Chondrocyte (in vitro differentiated cells): ENCODE measurements around the gene PKD1. TPM values are rescaled to one million over a fixed set of nuclear protein-coding genes. Genes with fewer than 3 reads are reported as not detected.

ENCODE experiments used
- DNase-seq: peaks from one replicate; pipeline ENCODE4 v3.0.0; 2021; ENCODE audit warnings: mixed read lengths, low spot score
- H3K27ac Mint-ChIP-seq: one replicate; pipeline ENCODE4 v1.8.0; 2021; ENCODE audit warnings: mild to moderate bottlenecking, moderate library complexity, mixed read lengths; ENCODE audit not compliant: unreplicated experiment
- H3K27me3 Mint-ChIP-seq: 2 replicates; pipeline ENCODE4 v1.8.0; 2021; ENCODE audit warnings: low read depth, mixed read lengths
- H3K36me3 Mint-ChIP-seq: 2 replicates; pipeline ENCODE4 v1.8.0; 2021; ENCODE audit warnings: low read depth, mixed read lengths
- H3K4me1 Mint-ChIP-seq: 2 replicates; pipeline ENCODE4 v1.8.0; 2021; ENCODE audit warnings: low read depth, mild to moderate bottlenecking, mixed read lengths
- H3K4me3 Mint-ChIP-seq: one replicate; pipeline ENCODE4 v1.8.0; 2021; ENCODE audit warnings: mild to moderate bottlenecking, moderate library complexity, mixed read lengths; ENCODE audit not compliant: unreplicated experiment
- H3K9me3 Mint-ChIP-seq: 2 replicates; pipeline ENCODE4 v1.8.0; 2021; ENCODE audit warnings: low read depth, mixed read lengths
- total RNA-seq: library from RNA; stranded (reverse); gene quantifications from 3 replicates; pipeline ENCODE4 v1.2.1, GENCODE V29; 2021
- TF ChIP-seq, protein P1 (sequence below): fragments of 200-600 bp; sonication (generic); IDR thresholded peaks from 2 replicates; pipeline ENCODE4 v1.5.0; 2021; ENCODE audit warnings: antibody characterized with exemption, mild to moderate bottlenecking, moderate library complexity

Gene PKD1
- total RNA-seq, 1 donor from 2014 or later = 230 TPM

DNA sequence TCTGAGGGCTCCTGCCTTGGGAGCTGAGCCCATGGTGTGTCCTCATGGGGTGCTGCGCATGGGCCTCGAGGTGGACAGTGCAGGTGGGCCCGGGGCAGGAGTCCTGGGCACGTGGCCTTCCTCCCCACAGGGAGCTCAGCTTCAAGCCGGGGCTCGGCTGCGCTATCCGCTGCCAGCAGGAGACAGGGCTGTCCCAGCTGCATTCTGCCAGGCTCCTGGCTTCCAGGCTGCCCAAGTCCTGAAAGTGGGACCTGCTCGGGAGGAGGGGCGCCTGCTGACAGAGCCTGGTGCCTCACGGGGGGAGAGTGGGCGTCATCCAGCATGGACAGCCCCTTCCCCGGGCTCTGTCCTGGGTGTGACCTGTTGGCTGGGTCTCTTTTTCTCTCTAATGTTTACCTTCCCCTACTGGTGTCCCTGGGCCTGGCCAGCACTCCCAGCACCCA lies 27.0 kb upstream of the PKD1 start:
- H3K27me3 Mint-ChIP-seq = no peaks in the 10 kb centered on the region
- TF ChIP-seq, protein P1, sequence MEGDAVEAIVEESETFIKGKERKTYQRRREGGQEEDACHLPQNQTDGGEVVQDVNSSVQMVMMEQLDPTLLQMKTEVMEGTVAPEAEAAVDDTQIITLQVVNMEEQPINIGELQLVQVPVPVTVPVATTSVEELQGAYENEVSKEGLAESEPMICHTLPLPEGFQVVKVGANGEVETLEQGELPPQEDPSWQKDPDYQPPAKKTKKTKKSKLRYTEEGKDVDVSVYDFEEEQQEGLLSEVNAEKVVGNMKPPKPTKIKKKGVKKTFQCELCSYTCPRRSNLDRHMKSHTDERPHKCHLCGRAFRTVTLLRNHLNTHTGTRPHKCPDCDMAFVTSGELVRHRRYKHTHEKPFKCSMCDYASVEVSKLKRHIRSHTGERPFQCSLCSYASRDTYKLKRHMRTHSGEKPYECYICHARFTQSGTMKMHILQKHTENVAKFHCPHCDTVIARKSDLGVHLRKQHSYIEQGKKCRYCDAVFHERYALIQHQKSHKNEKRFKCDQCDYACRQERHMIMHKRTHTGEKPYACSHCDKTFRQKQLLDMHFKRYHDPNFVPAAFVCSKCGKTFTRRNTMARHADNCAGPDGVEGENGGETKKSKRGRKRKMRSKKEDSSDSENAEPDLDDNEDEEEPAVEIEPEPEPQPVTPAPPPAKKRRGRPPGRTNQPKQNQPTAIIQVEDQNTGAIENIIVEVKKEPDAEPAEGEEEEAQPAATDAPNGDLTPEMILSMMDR = no peak
- no peaks in the 10 kb centered on the region for H3K9me3 Mint-ChIP-seq

GRCh38 chr16:2161911-2162310 lies 26.2 kb upstream of the PKD1 start:
- peaks cover 4% of the 10 kb centered on the region for H3K36me3 Mint-ChIP-seq
- no peaks in the 10 kb centered on the region for H3K27me3 Mint-ChIP-seq
- DNase-seq = no peak
- TF ChIP-seq, protein P1 = no peak
- no peak overlapping the region for H3K4me3 Mint-ChIP-seq
- no peak overlapping the region for H3K27ac Mint-ChIP-seq
- H3K4me1 Mint-ChIP-seq = peaks cover 31% of the 10 kb centered on the region
- H3K9me3 Mint-ChIP-seq = no peaks in the 10 kb centered on the region

More for the DNA sequence above, 27.0 kb upstream of the PKD1 start:
- Mint-ChIP-seq H3K36me3 (peaks cover 4% of the 10 kb centered on the region), H3K4me3 (no peak overlapping the region), H3K4me1 (peaks cover 23% of the 10 kb centered on the region), H3K27ac (no peak overlapping the region)
- DNase-seq = no peak

GRCh38 chr16:2160915-2161551 lies 25.3 kb upstream of the PKD1 start:
- Mint-ChIP-seq H3K4me3 (no peak overlapping the region), H3K9me3 (no peaks in the 10 kb centered on the region), H3K4me1 (peaks cover 39% of the 10 kb centered on the region), H3K27ac (peak overlapping the region; percentile 24), H3K27me3 (no peaks in the 10 kb centered on the region), H3K36me3 (peaks cover 2% of the 10 kb centered on the region)
- TF ChIP-seq, protein P1 = no peak
- no peak for DNase-seq

- DNase-seq = no peak
- H3K4me3 Mint-ChIP-seq = no peak overlapping the region
Measured at GRCh38 chr16:2159175-2159838, 23.6 kb upstream of the PKD1 start.

DNA sequence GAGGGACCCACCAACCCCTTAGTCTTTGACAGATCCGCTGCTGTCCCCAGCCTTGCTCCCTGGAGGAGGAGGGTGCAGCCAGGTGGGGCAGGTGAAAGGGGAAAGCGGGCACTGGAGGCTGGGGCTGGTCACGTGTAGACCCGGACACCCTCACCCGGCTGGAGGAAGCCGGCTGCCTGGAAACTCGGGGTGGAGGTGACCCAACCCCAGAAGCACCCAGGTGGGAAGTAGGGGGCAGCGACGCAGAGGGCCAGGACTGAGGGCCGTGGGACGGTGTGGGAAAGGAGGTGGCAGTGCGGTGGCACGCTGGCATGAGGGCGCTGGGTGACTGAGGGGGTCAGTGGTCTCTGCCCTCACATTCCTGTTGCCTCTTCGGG lies 22.6 kb upstream of the PKD1 start:
- no peak for DNase-seq
- H3K4me1 Mint-ChIP-seq = peaks cover 54% of the 10 kb centered on the region
- H3K36me3 Mint-ChIP-seq = peaks cover 4% of the 10 kb centered on the region
- H3K4me3 Mint-ChIP-seq = no peak overlapping the region
- H3K27ac Mint-ChIP-seq = no peak overlapping the region
- TF ChIP-seq, protein P1 = no peak
- no peaks in the 10 kb centered on the region for H3K9me3 Mint-ChIP-seq
- H3K27me3 Mint-ChIP-seq = no peaks in the 10 kb centered on the region

More at GRCh38 chr16:2159175-2159838, 23.6 kb upstream of the PKD1 start:
- TF ChIP-seq, protein P1 = no peak
- Mint-ChIP-seq H3K27ac (peak overlapping the region; percentile 36), H3K9me3 (no peaks in the 10 kb centered on the region), H3K4me1 (peaks cover 43% of the 10 kb centered on the region), H3K36me3 (peaks cover 1% of the 10 kb centered on the region), H3K27me3 (no peaks in the 10 kb centered on the region)
